ENCODE results near the gene KTN1. TPM values are rescaled to one million over a fixed set of nuclear protein-coding genes. Genes with fewer than 3 reads are reported as not detected.

Gene KTN1
- total RNA-seq, 1 donor from 2014 or later, result 128 TPM

DNA sequence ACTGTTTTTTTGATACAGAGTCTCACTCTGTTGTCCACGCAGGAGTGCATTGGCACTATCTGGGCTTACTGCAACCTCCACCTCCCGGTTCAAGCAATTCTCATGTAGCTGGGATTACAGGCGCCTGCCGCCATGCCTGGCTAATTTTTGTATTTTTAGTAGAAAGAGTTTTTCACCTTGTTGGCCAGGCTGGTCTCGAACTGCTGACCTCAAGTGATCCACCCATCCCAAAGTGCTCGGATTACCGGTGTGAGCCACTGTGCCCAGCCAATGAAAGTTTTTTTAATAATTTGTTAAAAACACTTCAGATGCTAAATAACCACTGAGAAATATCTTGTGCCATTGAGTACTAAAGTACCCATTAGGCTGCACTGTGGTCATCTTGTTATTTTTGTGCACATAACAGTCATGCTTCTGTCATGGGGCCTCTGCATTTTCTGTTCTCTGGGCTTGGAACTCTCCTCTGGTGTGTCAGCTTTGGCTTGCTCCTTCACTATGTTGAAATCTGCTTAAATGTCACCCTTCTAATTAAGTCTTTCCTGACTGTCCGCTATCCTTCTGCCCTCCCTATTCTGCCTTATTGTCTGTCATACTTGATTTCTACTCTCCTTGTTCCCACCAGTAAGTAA is 105.1 kb downstream of the KTN1 start:
- H3K36me3 ChIP-seq (ENCODE audit: control insufficient read depth, insufficient read depth, low read length), result no peaks in the 10 kb centered on the region
- H3K27me3 ChIP-seq (ENCODE audit: control insufficient read depth, insufficient read depth, low read length), result no peaks in the 10 kb centered on the region
- no peak for DNase-seq (ENCODE audit: low read depth)
- TF ChIP-seq, protein P1, sequence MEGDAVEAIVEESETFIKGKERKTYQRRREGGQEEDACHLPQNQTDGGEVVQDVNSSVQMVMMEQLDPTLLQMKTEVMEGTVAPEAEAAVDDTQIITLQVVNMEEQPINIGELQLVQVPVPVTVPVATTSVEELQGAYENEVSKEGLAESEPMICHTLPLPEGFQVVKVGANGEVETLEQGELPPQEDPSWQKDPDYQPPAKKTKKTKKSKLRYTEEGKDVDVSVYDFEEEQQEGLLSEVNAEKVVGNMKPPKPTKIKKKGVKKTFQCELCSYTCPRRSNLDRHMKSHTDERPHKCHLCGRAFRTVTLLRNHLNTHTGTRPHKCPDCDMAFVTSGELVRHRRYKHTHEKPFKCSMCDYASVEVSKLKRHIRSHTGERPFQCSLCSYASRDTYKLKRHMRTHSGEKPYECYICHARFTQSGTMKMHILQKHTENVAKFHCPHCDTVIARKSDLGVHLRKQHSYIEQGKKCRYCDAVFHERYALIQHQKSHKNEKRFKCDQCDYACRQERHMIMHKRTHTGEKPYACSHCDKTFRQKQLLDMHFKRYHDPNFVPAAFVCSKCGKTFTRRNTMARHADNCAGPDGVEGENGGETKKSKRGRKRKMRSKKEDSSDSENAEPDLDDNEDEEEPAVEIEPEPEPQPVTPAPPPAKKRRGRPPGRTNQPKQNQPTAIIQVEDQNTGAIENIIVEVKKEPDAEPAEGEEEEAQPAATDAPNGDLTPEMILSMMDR (IDR thresholded peaks at IDR 0.05; ENCODE audit: insufficient read depth, low read length, severe bottlenecking), result no peak
- H3K4me3 ChIP-seq (ENCODE audit: low read depth, low read length), result no peak overlapping the region
- FAIRE-seq, result no peak

GRCh38 chr14:55686713-55687112 is 106.7 kb downstream of the KTN1 start:
- TF ChIP-seq, protein P1 (IDR thresholded peaks at IDR 0.05; ENCODE audit: insufficient read depth, low read length, severe bottlenecking), result no peak
- Histone ChIP-seq H3K4me3 (ENCODE audit: low read depth, low read length) (no peak overlapping the region), H3K27me3 (ENCODE audit: control insufficient read depth, insufficient read depth, low read length) (no peaks in the 10 kb centered on the region), H3K36me3 (ENCODE audit: control insufficient read depth, insufficient read depth, low read length) (no peaks in the 10 kb centered on the region)
- DNase-seq (ENCODE audit: low read depth) (no peak), FAIRE-seq (no peak)

- TF ChIP-seq, protein P1 (IDR thresholded peaks at IDR 0.05; ENCODE audit: insufficient read depth, low read length, severe bottlenecking), result no peak
- FAIRE-seq (no peak), DNase-seq (ENCODE audit: low read depth) (no peak)
- no peak overlapping the region for H3K4me3 ChIP-seq (ENCODE audit: low read depth, low read length)
- no peaks in the 10 kb centered on the region for H3K27me3 ChIP-seq (ENCODE audit: control insufficient read depth, insufficient read depth, low read length)
- H3K36me3 ChIP-seq (ENCODE audit: control insufficient read depth, insufficient read depth, low read length), result no peaks in the 10 kb centered on the region
Observed at GRCh38 chr14:55688566-55688965, 108.6 kb downstream of the KTN1 start.

GRCh38 chr14:55689981-55690871 is 110.2 kb downstream of the KTN1 start:
- Histone ChIP-seq H3K27me3 (ENCODE audit: control insufficient read depth, insufficient read depth, low read length) (no peaks in the 10 kb centered on the region), H3K4me3 (ENCODE audit: low read depth, low read length) (no peak overlapping the region), H3K36me3 (ENCODE audit: control insufficient read depth, insufficient read depth, low read length) (no peaks in the 10 kb centered on the region)
- DNase-seq (ENCODE audit: low read depth) (peak; percentile 23), FAIRE-seq (no peak)
- TF ChIP-seq, protein P1 (IDR thresholded peaks at IDR 0.05; ENCODE audit: insufficient read depth, low read length, severe bottlenecking), result no peak

DNA sequence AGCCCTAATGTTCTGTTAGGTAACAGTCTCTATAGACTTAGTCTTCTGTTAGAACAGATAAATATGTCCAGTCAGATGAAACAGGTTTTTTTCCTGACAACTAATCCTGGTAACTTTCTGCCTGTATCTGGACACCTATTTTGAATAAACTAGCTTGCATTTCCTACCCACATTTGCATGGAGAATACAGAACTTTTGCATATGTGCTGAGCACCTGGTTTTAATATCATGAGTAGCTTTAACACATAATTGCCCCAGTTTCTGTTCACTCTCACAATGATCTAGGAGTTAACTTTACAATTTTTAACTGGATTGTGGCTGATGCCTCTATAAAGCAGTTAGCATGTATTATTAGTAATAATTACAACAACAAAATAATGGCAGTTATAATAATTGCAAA is 111.7 kb downstream of the KTN1 start:
- Histone ChIP-seq H3K36me3 (ENCODE audit: control insufficient read depth, insufficient read depth, low read length) (no peaks in the 10 kb centered on the region), H3K4me3 (ENCODE audit: low read depth, low read length) (no peak overlapping the region), H3K27me3 (ENCODE audit: control insufficient read depth, insufficient read depth, low read length) (no peaks in the 10 kb centered on the region)
- FAIRE-seq (no peak), DNase-seq (ENCODE audit: low read depth) (no peak)
- TF ChIP-seq, protein P1 (IDR thresholded peaks at IDR 0.05; ENCODE audit: insufficient read depth, low read length, severe bottlenecking), result no peak
